Upper lobe of left lung (tissue), 6 donors: ENCODE measurements around the gene TPGS1. TPM values are rescaled to one million over a fixed set of nuclear protein-coding genes. Genes with fewer than 3 reads are reported as not detected.

ENCODE experiments used
- ATAC-seq, 2 donors: fragments of 200-7000 bp; cut with Tn5 transposase; one replicate each; pipeline ENCODE4 v1.9.1; 2022; ENCODE audit warnings: mild to moderate bottlenecking in 2 of 2, moderate library complexity in 2 of 2; ENCODE audit not compliant: low FRiP score in 2 of 2
- DNase-seq, 2 donors: peaks; one replicate each; pipeline ENCODE4 v3.0.0-alpha.2; 2019 to 2020
- H3K27ac ChIP-seq, 4 donors: fragments of 200-600 bp; sonication (generic); one replicate each; pipeline ENCODE4 v1.5.1; 2016 to 2019
- H3K27me3 ChIP-seq, 4 donors: fragments of 200-600 bp; sonication (generic); one replicate each; pipeline ENCODE4 v1.5.1; 2017 to 2019
- H3K36me3 ChIP-seq, 4 donors: fragments of 200-600 bp; sonication (generic); one replicate each; pipeline ENCODE4 v1.5.1; 2016 to 2019
- H3K4me1 ChIP-seq, 4 donors: fragments of 200-600 bp; sonication (generic); one replicate each; pipeline ENCODE4 v1.5.1; 2018 to 2019
- H3K4me3 ChIP-seq, 4 donors: fragments of 200-600 bp; sonication (generic); one replicate each; pipeline ENCODE4 v1.5.1; 2017 to 2019; ENCODE audit warnings: mild to moderate bottlenecking in 2 of 4, moderate library complexity in 1 of 4
- H3K9me3 ChIP-seq, 4 donors: fragments of 200-600 bp; sonication (generic); one replicate each; pipeline ENCODE4 v1.5.1; 2018 to 2019
- CTCF ChIP-seq, 6 experiments: fragments of 450-650 bp in 4 of 6; fragments of 200-600 bp in 2 of 6; sonication (generic) in 2 of 6; IDR thresholded peaks; one replicate each; pipeline ENCODE4 v1.5.1; 2016 to 2019; ENCODE audit warnings: antibody characterized with exemption in 6 of 6
- EP300 ChIP-seq, 4 donors: sonication (generic); formaldehyde crosslinking; IDR thresholded peaks; one replicate each; pipeline ENCODE4 v1.5.1; 2017; ENCODE audit warnings: antibody characterized with exemption in 4 of 4, control low read depth in 2 of 4
- POLR2A ChIP-seq, 4 donors: fragments of 450-650 bp; IDR thresholded peaks; one replicate each; pipeline ENCODE4 v1.5.1; 2016 to 2017; ENCODE audit warnings: antibody characterized with exemption in 4 of 4, mild to moderate bottlenecking in 2 of 4
- POLR2AphosphoS5 ChIP-seq, 2 donors: sonication (generic); formaldehyde crosslinking; IDR thresholded peaks; one replicate each; pipeline ENCODE4 v1.5.1; 2017; ENCODE audit warnings: antibody characterized with exemption in 2 of 2
- WGBS, 2 donors: methylation state at CpG; one replicate each; pipeline ENCODE4 v1.1.5; 2017 to 2018; 5-methylcytosine and 5-hydroxymethylcytosine counted together
- total RNA-seq, 6 donors: library from RNA; depleted of rRNA in 4 of 6; stranded (reverse); fragments of >200 nt in 4 of 6; gene quantifications; one replicate each; pipeline versions ENCODE4 v1.1.0 to v1.2.1, GENCODE V29; 2016 to 2021
- donor health status: DM: no; HTN: no; CAD: no; lungs with moderate emphysema.
- donor health status: DM: no; HTN: yes; CAD: no; lungs with severe emphysema.

The TPGS1 gene
- total RNA-seq, 6 donors from 2014 or later: 30.9 to 67.1 (median 40.1) TPM

GRCh38 chr19:536031-536880 lies 29.0 kb downstream of the TPGS1 start:
- Histone ChIP-seq H3K27me3 (no peaks in the 10 kb centered on the region), H3K27ac (peak overlapping the region in 2 of 4 donors; percentile 0 to 54), H3K4me3 (no peak overlapping the region), H3K9me3 (no peaks in the 10 kb centered on the region), H3K36me3 (peaks cover 9 to 55% (median 41%) of the 10 kb centered on the region in 4 donors), H3K4me1 (peaks cover 23 to 39% (median 27%) of the 10 kb centered on the region in 4 donors)
- 86 to 91% methylated on average over 16 to 55 of the region's 55 CpGs for WGBS, 2 donors
- ATAC-seq (no peak), DNase-seq (peak in 1 of 2 donors; percentile 82)
- TF ChIP-seq EP300 (IDR thresholded peaks at IDR 0.05) (no peak), POLR2A (IDR thresholded peaks at IDR 0.05) (no peak), POLR2AphosphoS5 (IDR thresholded peaks at IDR 0.05) (no peak), CTCF (IDR thresholded peaks at IDR 0.05) (no peak)

GRCh38 chr19:536881-537404 lies 29.6 kb downstream of the TPGS1 start:
- Histone ChIP-seq H3K9me3 (no peaks in the 10 kb centered on the region), H3K27ac (peak overlapping the region in 2 of 4 donors; percentile 0 to 54), H3K4me3 (no peak overlapping the region), H3K36me3 (peaks cover 15 to 62% (median 48%) of the 10 kb centered on the region in 4 donors), H3K4me1 (peaks cover 23 to 39% (median 27%) of the 10 kb centered on the region in 4 donors), H3K27me3 (no peaks in the 10 kb centered on the region)
- 87 to 92% methylated on average over 11 to 26 of the region's 26 CpGs for WGBS, 2 donors
- no peak for ATAC-seq
- peak in 1 of 2 donors; percentile 81 for DNase-seq
- TF ChIP-seq POLR2AphosphoS5 (IDR thresholded peaks at IDR 0.05) (peak in 1 of 2 donors; percentile 35), POLR2A (IDR thresholded peaks at IDR 0.05) (no peak)

- DNase-seq (no peak), ATAC-seq (no peak)
- H3K4me1 ChIP-seq: peaks cover 14 to 25% (median 18%) of the 10 kb centered on the region in 4 donors
- H3K27me3 ChIP-seq: no peaks in the 10 kb centered on the region
- H3K27ac ChIP-seq: no peak overlapping the region
- no peak overlapping the region for H3K4me3 ChIP-seq
- no peak for TF ChIP-seq CTCF (IDR thresholded peaks at IDR 0.05)
- no peak for TF ChIP-seq POLR2A (IDR thresholded peaks at IDR 0.05)
- TF ChIP-seq EP300 (IDR thresholded peaks at IDR 0.05): no peak
- TF ChIP-seq POLR2AphosphoS5 (IDR thresholded peaks at IDR 0.05): no peak
- H3K36me3 ChIP-seq: peaks cover 15 to 76% (median 58%) of the 10 kb centered on the region in 4 donors
- WGBS, 2 donors: 92 to 97% methylated on average over 21 to 31 of the region's 40 CpGs
- no peaks in the 10 kb centered on the region for H3K9me3 ChIP-seq
These were observed 31.5 kb downstream of the TPGS1 start for GRCh38 chr19:538641-539428.

- no peak for DNase-seq
- H3K27me3 ChIP-seq: no peaks in the 10 kb centered on the region
- no peak overlapping the region for H3K4me3 ChIP-seq
- no peaks in the 10 kb centered on the region for H3K9me3 ChIP-seq
- 87 to 92% methylated on average over 16 to 28 of the region's 30 CpGs for WGBS, 2 donors
- H3K36me3 ChIP-seq: peaks cover 15 to 74% (median 58%) of the 10 kb centered on the region in 4 donors
- peaks cover 14 to 25% (median 16%) of the 10 kb centered on the region in 4 donors for H3K4me1 ChIP-seq
- no peak for ATAC-seq
- TF ChIP-seq POLR2AphosphoS5 (IDR thresholded peaks at IDR 0.05): no peak
- TF ChIP-seq EP300 (IDR thresholded peaks at IDR 0.05): no peak
- no peak for TF ChIP-seq POLR2A (IDR thresholded peaks at IDR 0.05)
- TF ChIP-seq CTCF (IDR thresholded peaks at IDR 0.05): no peak
- no peak overlapping the region for H3K27ac ChIP-seq
These were observed 32.2 kb downstream of the TPGS1 start for GRCh38 chr19:539429-540030.
